ENCODE measurements around the gene LGMN.

DNA sequence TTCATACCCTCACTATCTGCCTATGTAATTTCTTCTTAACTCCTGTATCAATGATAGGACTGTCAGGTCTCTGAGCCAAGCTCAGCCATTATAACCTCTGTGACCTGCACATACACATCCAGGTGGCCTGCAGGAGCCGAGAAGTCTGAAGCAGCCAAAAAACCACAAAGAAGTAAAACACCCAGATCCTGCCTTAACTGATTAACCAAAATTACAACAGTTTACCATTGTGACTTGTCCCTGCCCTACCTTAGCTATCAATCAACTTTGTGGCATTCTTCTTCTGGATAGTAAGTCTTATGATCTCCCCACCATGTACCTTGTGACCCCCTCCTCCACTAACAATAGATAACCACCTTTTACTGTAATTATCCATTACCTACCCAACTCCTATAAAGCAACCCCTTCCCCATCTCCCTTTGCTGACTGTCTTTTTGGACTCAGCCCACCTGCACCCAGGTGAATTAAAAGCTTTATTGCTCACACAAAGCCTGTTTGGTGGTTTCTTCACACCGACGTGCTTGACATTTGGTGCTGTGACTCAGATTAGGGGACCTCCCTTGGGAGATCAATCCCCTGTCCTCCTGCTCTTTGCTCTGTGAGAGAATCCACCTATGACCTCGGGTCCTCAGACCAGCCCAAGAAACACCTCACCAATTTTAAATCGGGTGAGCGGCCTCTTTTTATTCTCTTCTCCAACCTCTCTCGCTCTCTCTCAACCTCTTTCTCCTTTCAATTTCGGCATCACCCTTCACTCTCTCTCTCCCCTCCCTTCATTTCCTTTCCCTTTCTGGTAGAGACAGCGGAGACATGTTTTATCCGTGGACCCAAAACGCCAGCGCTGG lies 11.5 kb upstream of the LGMN start:
- TF ChIP-seq CTCF (IDR thresholded peaks at IDR 0.05; ENCODE audit: borderline replicate concordance, extremely low read depth, low read length, poor library complexity, severe bottlenecking) = no peak
- no peak for TF ChIP-seq EZH2 (IDR thresholded peaks at IDR 0.05; ENCODE audit: borderline replicate concordance, low read depth, low read length, severe bottlenecking)

All from DND-41 (cell line).